Adrenal gland (tissue), 5 donors: ENCODE results near the gene NR2F2.

Experiments used
- POLR2A ChIP-seq, 2 donors: fragments of 450-650 bp; IDR thresholded peaks; one replicate each; pipeline ENCODE4 v1.6.1; 2017; ENCODE audit warnings: antibody characterized with exemption in 2 of 2, mild to moderate bottlenecking in 2 of 2, moderate library complexity in 1 of 2
- TF ChIP-seq, protein P1 (sequence below), 6 experiments: fragments of 450-650 bp in 4 of 6; fragments of 200-600 bp in 2 of 6; sonication (generic) in 1 of 6; IDR thresholded peaks; 1 replicate in 5 of 6; 2 replicates in 1 of 6; pipeline versions ENCODE4 v1.5.1 to v1.8.0; 2016 to 2021; ENCODE audit warnings: antibody characterized with exemption in 6 of 6, mild to moderate bottlenecking in 2 of 6, moderate library complexity in 1 of 6
- donor health status: DM: no; HTN: no; CAD: no.

GRCh38 chr15:96329403-96329981, 1.0 kb upstream of the NR2F2 start:
- TF ChIP-seq, protein P1, sequence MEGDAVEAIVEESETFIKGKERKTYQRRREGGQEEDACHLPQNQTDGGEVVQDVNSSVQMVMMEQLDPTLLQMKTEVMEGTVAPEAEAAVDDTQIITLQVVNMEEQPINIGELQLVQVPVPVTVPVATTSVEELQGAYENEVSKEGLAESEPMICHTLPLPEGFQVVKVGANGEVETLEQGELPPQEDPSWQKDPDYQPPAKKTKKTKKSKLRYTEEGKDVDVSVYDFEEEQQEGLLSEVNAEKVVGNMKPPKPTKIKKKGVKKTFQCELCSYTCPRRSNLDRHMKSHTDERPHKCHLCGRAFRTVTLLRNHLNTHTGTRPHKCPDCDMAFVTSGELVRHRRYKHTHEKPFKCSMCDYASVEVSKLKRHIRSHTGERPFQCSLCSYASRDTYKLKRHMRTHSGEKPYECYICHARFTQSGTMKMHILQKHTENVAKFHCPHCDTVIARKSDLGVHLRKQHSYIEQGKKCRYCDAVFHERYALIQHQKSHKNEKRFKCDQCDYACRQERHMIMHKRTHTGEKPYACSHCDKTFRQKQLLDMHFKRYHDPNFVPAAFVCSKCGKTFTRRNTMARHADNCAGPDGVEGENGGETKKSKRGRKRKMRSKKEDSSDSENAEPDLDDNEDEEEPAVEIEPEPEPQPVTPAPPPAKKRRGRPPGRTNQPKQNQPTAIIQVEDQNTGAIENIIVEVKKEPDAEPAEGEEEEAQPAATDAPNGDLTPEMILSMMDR (IDR thresholded peaks at IDR 0.05): no peak
- no peak for TF ChIP-seq POLR2A (IDR thresholded peaks at IDR 0.05)
